BLaER1 treated with 17β-estradiol and CSF1 and Interleukin-3, amounts not matched to agents 10 nM and 100 nM (cell line): Measurements from ENCODE around the gene GET4.
A peak's percentile ranks its signal among the peaks of the same experiment; 100 is the strongest.

Experiments
- H3K27ac ChIP-seq, 11 experiments: shearing (Covaris generic); formaldehyde crosslinking; 2 replicates each; pipeline ENCODE4 v1.8.1; 2022
- H3K27me3 ChIP-seq, 11 experiments: shearing (Covaris generic); formaldehyde crosslinking; 2 replicates each; pipeline ENCODE4 v1.8.1; 2022
- H3K36me3 ChIP-seq, 11 experiments: shearing (Covaris generic); formaldehyde crosslinking; 2 replicates each; pipeline ENCODE4 v1.8.1; 2022
- H3K4me1 ChIP-seq, 10 experiments: shearing (Covaris generic); formaldehyde crosslinking; 2 replicates each; pipeline ENCODE4 v1.8.1; 2022
- H3K4me2 ChIP-seq, 11 experiments: shearing (Covaris generic); formaldehyde crosslinking; 2 replicates each; pipeline ENCODE4 v1.8.1; 2022
- H3K4me3 ChIP-seq, 10 experiments: shearing (Covaris generic); formaldehyde crosslinking; 2 replicates each; pipeline ENCODE4 v1.8.1; 2022
- H3K9ac ChIP-seq, 11 experiments: shearing (Covaris generic); formaldehyde crosslinking; 2 replicates each; pipeline ENCODE4 v1.8.1; 2022
- H3K9me3 ChIP-seq, 11 experiments: shearing (Covaris generic); formaldehyde crosslinking; replicated peaks in 1 of 11; 2 replicates each; pipeline ENCODE4 v1.8.1; 2022
- H4K20me1 ChIP-seq, 11 experiments: shearing (Covaris generic); formaldehyde crosslinking; 2 replicates each; pipeline ENCODE4 v1.8.1; 2022
- Cebpa-rat ChIP-seq, 11 experiments: shearing (Covaris generic); IDR thresholded peaks; 2 replicates each; pipeline ENCODE4 v1.8.1; 2022

Gene GET4

DNA sequence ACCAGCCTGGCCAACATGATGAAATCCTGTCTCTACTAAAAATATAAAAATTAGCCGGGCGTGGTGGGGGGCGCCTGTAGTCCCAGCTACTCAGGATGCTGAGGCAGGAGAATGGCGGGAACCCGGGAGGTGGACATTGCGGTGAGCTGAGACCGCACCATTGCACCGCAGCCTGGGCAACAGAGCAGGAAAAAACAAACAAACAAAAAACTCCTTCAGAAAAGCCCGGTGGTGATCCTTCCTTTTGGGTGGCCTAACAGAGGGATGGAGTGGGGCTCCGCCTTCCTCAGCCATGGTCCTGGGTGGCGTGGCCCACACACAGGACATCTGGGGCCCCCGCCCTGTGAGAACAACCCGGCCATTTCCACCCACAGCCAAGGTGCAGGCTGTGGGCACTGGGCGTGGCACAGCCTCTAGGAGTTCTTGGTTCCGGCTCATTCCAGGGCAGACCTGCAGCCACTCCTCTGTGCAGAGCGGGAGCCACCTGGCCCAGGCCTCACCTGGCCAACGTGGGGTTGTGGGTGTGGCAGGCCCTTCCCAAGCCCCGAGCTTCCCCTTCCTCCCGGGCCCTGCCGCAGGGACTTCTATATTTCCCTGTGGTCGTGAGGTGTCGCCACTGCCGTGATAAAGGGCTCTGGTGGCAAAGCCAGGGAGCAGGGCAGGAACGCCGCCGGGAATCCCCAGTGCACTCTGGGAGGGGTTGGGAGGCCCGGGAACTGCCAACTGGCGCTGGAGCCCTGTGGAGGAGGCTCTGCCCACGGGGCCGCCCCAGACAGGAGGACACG, 37.6 kb downstream of the GET4 start:
- no peak for TF ChIP-seq Cebpa-rat (IDR thresholded peaks at IDR 0.05)
- no peak overlapping the region for H3K4me3 ChIP-seq
- H4K20me1 ChIP-seq = peaks cover 0 to 43% (median 18%) of the 10 kb centered on the region in 11 experiments; a peak in 15 of 22 replicates
- H3K9me3 ChIP-seq = peaks cover 0 to 10% (median 0%) of the 10 kb centered on the region in 11 experiments; a peak in 1 of 22 replicates
- H3K4me2 ChIP-seq = peak overlapping the region in 5 of 11 experiments; percentile 26 to 73 (median 63); a peak in 9 of 22 replicates
- H3K27me3 ChIP-seq = peaks cover 0 to 20% (median 9%) of the 10 kb centered on the region in 11 experiments; a peak in 15 of 22 replicates
- peaks cover 0 to 55% (median 28%) of the 10 kb centered on the region in 11 experiments; a peak in 17 of 22 replicates for H3K36me3 ChIP-seq
- H3K27ac ChIP-seq = peak overlapping the region in 2 of 11 experiments; percentile 3 to 22; a peak in 2 of 22 replicates
- peaks cover 48 to 91% (median 78%) of the 10 kb centered on the region in 10 experiments for H3K4me1 ChIP-seq
- H3K9ac ChIP-seq = peak overlapping the region in 2 of 11 experiments; percentile 4 to 8; a peak in 2 of 22 replicates

DNA sequence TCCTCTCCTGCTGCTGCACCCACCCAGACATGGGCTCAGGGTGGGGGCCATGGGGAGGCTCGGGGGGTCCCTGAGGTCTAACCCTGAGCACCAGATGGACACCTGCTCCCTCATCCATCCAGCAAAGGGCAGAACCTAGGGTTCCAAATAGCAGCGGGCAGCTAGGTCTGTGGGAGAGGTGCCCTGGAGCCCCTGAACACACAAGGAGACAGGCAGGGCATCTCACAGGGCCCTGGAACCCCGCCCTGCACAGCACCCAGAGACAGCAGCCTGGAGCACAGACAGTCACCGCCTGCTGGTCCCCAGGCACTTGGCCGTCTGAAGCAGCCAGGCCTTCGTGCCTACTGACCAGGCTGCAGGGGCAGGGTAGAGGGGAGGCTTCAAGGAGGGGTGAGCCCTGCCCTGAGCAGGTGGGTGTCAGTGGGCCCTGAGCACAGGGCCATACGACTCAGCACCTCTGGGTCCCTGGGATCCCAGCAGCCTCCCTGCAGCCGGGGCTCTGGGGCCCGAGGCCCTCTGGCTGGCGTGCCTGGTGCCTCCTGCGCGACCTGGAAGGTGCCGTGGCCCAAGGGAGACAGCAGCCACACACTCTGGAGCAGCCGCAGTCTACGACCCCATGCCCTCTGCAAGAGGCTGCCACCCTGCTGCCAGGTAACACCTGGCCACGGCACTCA, 38.3 kb downstream of the GET4 start:
- peak overlapping the region in 7 of 11 experiments; percentile 8 to 73 (median 54); a peak in 8 of 22 replicates for H3K4me2 ChIP-seq

DNA sequence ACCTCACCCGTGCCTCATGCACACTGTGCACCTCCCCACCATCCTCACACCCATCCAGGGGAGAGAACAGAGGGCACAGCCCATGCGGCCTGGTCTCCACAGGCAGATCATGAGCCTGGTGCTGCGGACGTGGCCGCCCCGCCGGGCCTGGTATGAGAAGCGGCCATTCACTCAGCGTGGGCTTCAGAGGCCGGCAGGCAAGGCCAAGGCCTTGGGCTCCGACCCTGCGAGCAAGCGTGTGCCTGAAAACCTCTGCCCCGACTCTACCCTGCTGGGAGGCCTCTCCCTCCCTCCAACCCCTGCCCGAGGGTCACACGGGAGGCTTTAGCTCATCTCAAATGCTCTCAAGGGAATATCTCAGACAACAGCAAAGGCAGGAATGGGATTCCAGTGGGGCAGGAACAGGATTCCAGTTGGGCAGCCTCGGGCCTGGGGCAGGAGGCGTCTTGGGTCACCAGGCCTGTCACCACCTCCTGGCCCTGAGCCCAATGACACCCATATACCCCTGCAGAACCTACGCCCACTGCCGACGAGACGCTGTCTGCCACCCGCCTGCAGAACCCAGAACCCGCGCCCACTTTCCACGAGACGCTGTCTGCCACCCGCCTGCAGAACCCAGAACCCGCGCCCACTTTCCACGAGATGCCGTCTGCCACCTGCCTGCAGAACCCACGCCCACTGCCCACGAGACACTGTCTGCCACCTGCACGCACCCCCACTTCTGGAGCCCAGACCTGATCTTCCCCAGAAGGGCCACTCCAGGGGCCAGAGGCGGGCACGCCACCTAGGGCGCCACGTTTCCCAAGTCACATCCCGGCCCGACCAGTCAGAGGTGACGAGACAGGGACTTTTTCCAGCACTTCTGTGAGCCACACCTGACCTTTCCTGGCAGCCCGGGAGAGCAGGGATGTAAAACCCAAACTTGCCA, 39.2 kb downstream of the GET4 start:
- H3K4me3 ChIP-seq = no peak overlapping the region
- peaks cover 40 to 89% (median 75%) of the 10 kb centered on the region in 10 experiments for H3K4me1 ChIP-seq
- TF ChIP-seq Cebpa-rat (IDR thresholded peaks at IDR 0.05) = no peak
- peaks cover 0 to 10% (median 0%) of the 10 kb centered on the region in 11 experiments; a peak in 1 of 22 replicates for H3K9me3 ChIP-seq
- H3K9ac ChIP-seq = peak overlapping the region in 1 of 11 experiments; percentile 6; a peak in 1 of 22 replicates
- H4K20me1 ChIP-seq = peaks cover 0 to 45% (median 15%) of the 10 kb centered on the region in 11 experiments; a peak in 12 of 22 replicates
- no peak overlapping the region for H3K27ac ChIP-seq
- H3K27me3 ChIP-seq = peaks cover 0 to 4% (median 0%) of the 10 kb centered on the region in 11 experiments; a peak in 7 of 22 replicates
- H3K36me3 ChIP-seq = peaks cover 0 to 60% (median 28%) of the 10 kb centered on the region in 11 experiments; a peak in 17 of 22 replicates
- H3K4me2 ChIP-seq = peak overlapping the region in 9 of 11 experiments; percentile 6 to 73 (median 36); a peak in 11 of 22 replicates

More for the DNA sequence above, 38.3 kb downstream of the GET4 start:
- peaks cover 0 to 60% (median 28%) of the 10 kb centered on the region in 11 experiments; a peak in 17 of 22 replicates for H3K36me3 ChIP-seq
- peaks cover 0 to 13% (median 3%) of the 10 kb centered on the region in 11 experiments; a peak in 14 of 22 replicates for H3K27me3 ChIP-seq
- TF ChIP-seq Cebpa-rat (IDR thresholded peaks at IDR 0.05) = no peak
- H3K4me3 ChIP-seq = no peak overlapping the region
- H3K9ac ChIP-seq = peak overlapping the region in 2 of 11 experiments; percentile 4 to 8; a peak in 2 of 22 replicates
- H3K4me1 ChIP-seq = peaks cover 46 to 90% (median 76%) of the 10 kb centered on the region in 10 experiments
- H3K27ac ChIP-seq = peak overlapping the region in 1 of 11 experiments; percentile 22; a peak in 1 of 22 replicates
- peaks cover 0 to 45% (median 17%) of the 10 kb centered on the region in 11 experiments; a peak in 14 of 22 replicates for H4K20me1 ChIP-seq
- peaks cover 0 to 10% (median 0%) of the 10 kb centered on the region in 11 experiments; a peak in 1 of 22 replicates for H3K9me3 ChIP-seq

DNA sequence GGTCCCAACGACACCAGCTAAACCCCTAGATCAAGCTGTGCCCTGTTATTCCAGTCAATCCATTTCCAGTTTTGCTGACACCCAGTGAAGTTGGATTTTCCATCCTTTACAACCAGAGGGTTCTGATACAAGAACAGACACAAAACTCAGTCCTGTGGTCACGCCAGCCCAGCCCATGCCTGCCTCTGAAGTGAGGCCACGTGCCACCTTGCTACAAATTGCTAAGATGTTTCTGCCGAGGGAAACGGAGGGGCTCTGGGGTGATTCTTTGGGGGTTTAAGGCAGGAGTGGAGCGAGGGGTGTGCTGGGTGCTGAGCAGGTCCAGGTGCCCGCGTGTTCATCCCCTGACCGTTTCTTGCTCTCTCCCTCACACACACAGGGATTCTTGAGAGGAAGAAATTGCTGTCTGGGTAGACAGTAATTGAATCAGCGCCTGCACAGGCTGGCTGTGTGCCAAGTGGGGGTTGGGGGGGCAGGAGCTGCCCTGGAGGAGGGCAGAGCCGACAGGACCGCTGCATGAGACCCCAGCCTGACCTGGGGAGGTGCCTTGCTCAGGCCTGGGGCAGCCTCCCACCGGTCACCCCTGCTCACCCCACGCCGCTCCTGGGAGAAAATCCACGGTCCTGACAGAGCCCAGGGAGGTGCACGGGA, 40.1 kb downstream of the GET4 start:
- TF ChIP-seq Cebpa-rat (IDR thresholded peaks at IDR 0.05) = no peak
- no peak overlapping the region for H3K27ac ChIP-seq

DNA sequence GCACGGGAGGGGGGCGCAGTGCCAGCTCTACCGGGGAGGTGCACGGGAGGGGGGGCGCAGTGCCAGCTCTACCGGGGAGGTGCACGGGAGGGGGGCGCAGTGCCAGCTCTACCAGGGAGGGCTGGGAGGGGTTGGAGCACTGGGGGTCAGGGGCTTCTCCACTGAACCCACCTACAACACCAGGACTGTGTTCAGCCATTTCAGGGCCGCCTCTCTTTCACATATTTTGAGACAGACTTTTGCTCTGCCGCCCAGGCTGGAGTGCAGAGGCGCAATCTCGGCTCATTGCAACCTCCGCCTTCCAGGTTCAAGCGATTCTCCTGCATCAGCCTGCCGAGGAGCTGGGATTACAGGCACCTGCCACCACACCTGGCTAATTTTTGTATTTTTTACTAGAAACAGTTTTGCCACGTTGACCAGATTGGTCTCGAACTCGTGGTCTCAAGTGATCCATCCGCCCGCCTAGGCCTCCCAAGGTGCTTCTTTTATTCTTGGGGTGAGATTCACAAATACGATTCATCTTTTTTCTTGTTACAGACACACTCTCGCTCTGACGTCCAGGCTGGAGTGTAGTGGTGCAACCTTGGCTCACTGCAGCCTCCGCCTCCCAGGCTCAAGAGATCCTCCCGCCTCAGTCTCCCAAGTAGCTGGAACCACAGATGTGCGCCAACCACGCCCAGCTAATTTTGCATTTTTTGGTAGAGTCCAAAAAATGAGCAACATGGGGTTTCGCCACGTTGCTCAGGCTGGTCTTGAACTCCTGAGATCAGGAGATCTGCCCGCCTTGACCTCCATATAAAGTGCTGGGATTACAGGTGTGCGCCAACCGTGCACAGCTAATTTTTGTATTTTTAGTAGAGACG, 41.1 kb downstream of the GET4 start:
- Histone ChIP-seq H3K9me3 (peaks cover 0 to 10% (median 0%) of the 10 kb centered on the region in 11 experiments; a peak in 1 of 22 replicates), H4K20me1 (peaks cover 0 to 37% (median 13%) of the 10 kb centered on the region in 11 experiments; a peak in 12 of 22 replicates), H3K4me2 (peak overlapping the region in 2 of 11 experiments; percentile 46 to 70; a peak in 4 of 22 replicates), H3K27me3 (no peaks in the 10 kb centered on the region), H3K4me3 (no peak overlapping the region), H3K9ac (no peak overlapping the region), H3K4me1 (peaks cover 52 to 92% (median 82%) of the 10 kb centered on the region in 10 experiments), H3K36me3 (peaks cover 0 to 65% (median 28%) of the 10 kb centered on the region in 11 experiments; a peak in 17 of 22 replicates), H3K27ac (no peak overlapping the region)
- no peak for TF ChIP-seq Cebpa-rat (IDR thresholded peaks at IDR 0.05)

More for the DNA sequence above, 40.1 kb downstream of the GET4 start:
- Histone ChIP-seq H3K36me3 (peaks cover 0 to 67% (median 28%) of the 10 kb centered on the region in 11 experiments; a peak in 17 of 22 replicates), H3K9ac (0 out of 22 replicates have a peak overlapping the region, but pooled peaks of 1 of the 11 experiments have one; percentile 6), H3K4me3 (no peak overlapping the region), H4K20me1 (peaks cover 0 to 45% (median 13%) of the 10 kb centered on the region in 11 experiments; a peak in 12 of 22 replicates), H3K27me3 (no peaks in the 10 kb centered on the region), H3K4me2 (peak overlapping the region; percentile 6 to 39 (median 25); a peak in 8 of 22 replicates), H3K4me1 (peaks cover 41 to 90% (median 76%) of the 10 kb centered on the region in 10 experiments), H3K9me3 (peaks cover 0 to 10% (median 0%) of the 10 kb centered on the region in 11 experiments; a peak in 1 of 22 replicates)

DNA sequence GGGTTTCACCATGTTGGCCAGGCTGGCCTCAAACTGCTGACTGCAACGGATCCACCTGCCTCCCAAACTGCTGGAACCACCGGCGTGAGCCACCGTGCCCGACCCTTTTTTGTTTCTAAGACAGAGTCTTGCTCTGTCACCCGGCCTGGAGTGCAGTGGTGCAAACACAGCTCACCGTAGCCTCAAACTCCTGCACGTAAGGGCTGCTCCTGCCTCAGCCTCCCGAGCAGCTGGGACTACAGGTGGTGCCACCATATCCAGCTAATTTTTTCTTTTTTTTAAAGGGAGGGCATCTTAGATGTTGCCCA, 41.7 kb downstream of the GET4 start:
- Histone ChIP-seq H4K20me1 (peaks cover 0 to 33% (median 13%) of the 10 kb centered on the region in 11 experiments; a peak in 12 of 22 replicates), H3K4me3 (no peak overlapping the region), H3K36me3 (peaks cover 0 to 65% (median 28%) of the 10 kb centered on the region in 11 experiments; a peak in 17 of 22 replicates), H3K4me2 (peak overlapping the region in 6 of 11 experiments; percentile 12 to 70 (median 51); a peak in 6 of 22 replicates), H3K9me3 (peaks cover 0 to 10% (median 0%) of the 10 kb centered on the region in 11 experiments; a peak in 1 of 22 replicates), H3K4me1 (peaks cover 57 to 91% (median 82%) of the 10 kb centered on the region in 10 experiments), H3K27ac (0 out of 22 replicates have a peak overlapping the region, but pooled peaks of 2 of the 11 experiments have one; percentile 15 to 23), H3K27me3 (no peaks in the 10 kb centered on the region), H3K9ac (no peak overlapping the region)
- TF ChIP-seq Cebpa-rat (IDR thresholded peaks at IDR 0.05) = no peak
